HG03108 (cell line): ENCODE data around the gene PDLIM4.

Experiments used
- ATAC-seq: cut with Tn5 transposase; IDR thresholded peaks from one replicate; pipeline ENCODE4 v1.9.1; 2021; ENCODE audit warnings: moderate library complexity; ENCODE audit not compliant: unreplicated experiment

The PDLIM4 gene

DNA sequence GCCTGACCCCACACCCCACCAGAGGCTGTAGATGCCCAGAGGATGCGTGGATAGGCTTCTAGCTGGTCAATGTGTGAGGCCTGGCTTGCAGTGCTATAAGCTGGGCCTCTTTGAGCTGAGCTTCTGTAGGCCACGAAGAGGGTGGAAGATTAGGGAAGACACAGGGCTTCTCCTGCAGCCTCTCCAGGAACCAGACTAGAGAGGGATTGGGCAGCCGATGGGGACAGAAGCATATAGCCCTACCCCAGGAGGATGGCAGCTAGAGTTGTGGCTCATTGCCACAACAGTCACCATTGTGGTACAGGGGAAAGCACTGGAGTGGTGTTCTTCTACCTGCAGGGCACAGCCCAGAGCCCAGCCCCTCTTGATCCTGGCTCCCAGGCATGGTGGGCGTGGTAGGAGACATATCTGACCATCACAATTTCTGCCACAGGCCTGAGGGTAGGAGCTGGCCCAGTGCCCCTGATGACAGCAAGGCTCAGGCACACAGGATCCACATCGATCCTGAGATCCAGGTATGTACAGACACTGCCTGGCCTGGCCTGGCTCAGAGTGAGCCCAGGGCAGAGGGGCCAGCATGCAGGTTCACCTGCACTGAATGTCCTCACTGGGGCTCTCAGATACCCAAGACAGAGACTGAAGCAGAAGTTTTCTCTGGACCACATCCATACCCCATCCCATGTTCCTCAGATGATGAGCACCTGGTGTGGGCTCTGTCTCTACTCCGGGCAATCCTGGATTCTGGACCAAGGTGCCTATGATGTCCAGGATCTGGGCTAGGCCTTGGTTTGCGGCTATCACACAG lies 8.7 kb downstream of the PDLIM4 start:
- no peak for ATAC-seq

DNA sequence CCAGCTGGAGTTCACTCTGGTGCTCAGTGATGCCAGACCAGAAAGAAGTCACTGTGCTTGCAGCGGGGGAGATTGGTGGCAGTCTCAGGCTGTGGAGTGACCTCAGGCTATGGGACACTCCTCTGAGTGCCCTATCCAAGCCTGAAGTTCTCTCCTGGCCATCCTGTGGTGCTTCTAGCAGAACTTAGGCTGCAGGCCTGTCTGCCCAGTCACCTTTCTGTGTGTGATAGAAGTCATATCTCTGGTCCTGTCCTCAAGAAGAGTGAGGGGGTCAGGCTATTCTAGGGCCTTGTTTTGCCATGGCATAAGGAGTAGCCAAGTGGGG lies 9.3 kb downstream of the PDLIM4 start:
- ATAC-seq: no peak

GRCh38 chr5:132267166-132267739 lies 9.8 kb downstream of the PDLIM4 start:
- ATAC-seq: no peak

- ATAC-seq: no peak
These were observed 10.7 kb downstream of the PDLIM4 start for GRCh38 chr5:132267931-132268768.

DNA sequence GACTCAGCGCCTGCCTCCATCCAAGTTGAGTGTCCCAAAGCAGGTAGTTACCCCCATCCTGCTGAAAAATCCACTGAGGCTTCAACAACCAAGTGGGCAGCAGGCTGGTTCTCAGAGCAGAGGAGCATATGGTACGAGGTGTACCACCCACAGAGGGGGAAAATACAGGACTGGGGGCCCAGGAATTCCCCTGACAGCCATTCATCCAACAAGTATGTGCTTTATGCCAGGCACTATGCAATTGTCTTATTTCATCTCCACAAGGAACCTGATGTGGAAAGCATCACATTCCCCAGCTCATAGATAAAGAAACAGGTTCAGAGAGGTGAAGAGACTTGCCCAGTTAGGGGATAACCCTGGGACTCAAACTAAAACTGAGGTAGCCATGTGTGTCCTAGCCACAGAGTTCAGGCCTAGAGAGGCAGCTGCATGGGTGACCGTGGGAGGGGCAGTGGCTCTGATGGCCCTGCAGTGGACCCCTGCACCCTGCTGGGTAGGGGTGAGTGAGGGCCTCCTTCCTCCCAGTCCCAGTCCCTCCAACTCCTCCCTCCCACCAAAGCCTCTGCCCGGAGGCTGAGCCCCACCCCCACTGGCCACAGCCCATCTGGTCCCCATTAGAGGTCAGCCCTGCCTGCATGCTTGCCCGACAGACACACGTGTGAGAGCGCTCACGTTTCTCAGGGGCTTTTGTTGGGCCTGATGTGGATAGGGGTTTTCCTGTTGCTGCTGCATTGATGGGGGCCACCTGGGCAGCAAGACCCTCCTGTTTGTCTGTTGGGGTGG lies 11.5 kb downstream of the PDLIM4 start:
- peak; percentile 77 for ATAC-seq

GRCh38 chr5:132269635-132270334 lies 12.3 kb downstream of the PDLIM4 start:
- ATAC-seq: no peak

DNA sequence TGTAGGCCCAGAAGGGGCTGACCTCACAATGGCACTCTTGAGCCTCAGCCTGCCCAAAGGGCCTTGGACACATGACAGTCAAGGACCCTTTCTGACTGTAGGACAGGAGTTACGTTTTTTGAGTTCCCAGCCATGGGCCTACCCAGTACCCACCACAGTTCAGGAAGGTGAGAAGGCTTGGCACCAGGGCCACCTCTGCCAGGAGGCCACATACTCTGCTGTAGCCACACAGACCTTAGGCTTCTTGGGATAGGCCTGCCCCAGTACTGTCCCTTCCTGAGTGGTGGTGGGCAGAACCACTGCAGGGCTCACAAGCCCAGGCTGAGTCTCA lies 12.8 kb downstream of the PDLIM4 start:
- ATAC-seq: no peak

DNA sequence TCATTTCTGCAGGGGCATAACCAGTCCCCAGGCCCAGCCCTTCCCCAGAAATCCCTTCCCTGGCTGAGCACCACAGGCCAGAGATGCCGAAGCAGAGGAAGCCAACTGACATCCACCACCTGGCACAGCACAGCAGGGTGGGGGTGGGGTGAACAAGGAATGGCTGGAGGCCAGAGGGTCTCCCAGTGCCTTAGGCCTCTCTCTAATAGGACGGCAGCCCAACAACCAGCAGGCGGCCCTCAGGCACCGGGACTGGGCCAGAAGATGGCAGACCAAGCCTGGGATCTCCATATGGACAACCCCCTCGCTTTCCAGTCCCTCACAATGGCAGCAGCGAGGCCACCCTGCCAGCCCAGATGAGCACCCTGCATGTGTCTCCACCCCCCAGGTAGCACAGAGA lies 13.2 kb downstream of the PDLIM4 start:
- ATAC-seq: no peak

GRCh38 chr5:132271251-132272246 lies 14.1 kb downstream of the PDLIM4 start:
- ATAC-seq: no peak

GRCh38 chr5:132272311-132273210 lies 15.1 kb downstream of the PDLIM4 start:
- ATAC-seq: no peak

- no peak for ATAC-seq
These were observed 16.1 kb downstream of the PDLIM4 start for GRCh38 chr5:132273631-132274030.

DNA sequence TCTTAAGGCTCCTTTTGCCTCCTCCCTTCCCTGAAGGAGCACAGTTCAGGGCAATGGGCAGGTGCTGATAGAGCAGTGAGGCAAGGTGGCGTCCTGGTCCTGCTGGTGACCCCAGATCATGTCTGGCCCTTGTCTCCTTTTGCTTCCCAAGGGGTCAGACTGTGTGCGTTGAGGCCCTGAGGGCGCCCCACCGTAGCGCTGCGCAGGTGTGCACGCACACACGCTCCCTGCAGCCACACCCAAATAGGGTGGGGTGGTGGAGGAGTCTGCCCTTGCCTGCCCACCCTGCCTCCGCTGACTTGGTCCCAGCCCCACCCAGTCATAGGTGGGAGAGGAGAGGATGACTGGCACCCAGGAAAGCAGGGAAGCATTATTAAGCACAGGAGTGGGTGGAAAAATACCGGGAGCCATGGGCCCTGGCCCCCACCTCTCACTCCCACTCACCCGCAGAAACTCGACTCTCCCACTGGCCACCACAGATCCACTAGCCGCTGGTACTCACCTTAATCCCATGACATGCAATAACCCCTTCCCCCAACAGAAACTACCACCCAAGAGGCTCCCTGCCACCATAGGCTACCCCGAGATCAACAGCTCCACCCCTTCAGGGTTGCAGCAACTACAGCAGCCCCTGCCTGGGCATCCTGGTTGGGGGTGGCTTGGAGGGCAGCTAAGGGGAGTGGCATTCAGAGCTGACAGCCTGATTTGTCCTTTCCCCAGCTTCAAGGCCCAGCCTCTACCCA lies 16.7 kb downstream of the PDLIM4 start:
- ATAC-seq: no peak

DNA sequence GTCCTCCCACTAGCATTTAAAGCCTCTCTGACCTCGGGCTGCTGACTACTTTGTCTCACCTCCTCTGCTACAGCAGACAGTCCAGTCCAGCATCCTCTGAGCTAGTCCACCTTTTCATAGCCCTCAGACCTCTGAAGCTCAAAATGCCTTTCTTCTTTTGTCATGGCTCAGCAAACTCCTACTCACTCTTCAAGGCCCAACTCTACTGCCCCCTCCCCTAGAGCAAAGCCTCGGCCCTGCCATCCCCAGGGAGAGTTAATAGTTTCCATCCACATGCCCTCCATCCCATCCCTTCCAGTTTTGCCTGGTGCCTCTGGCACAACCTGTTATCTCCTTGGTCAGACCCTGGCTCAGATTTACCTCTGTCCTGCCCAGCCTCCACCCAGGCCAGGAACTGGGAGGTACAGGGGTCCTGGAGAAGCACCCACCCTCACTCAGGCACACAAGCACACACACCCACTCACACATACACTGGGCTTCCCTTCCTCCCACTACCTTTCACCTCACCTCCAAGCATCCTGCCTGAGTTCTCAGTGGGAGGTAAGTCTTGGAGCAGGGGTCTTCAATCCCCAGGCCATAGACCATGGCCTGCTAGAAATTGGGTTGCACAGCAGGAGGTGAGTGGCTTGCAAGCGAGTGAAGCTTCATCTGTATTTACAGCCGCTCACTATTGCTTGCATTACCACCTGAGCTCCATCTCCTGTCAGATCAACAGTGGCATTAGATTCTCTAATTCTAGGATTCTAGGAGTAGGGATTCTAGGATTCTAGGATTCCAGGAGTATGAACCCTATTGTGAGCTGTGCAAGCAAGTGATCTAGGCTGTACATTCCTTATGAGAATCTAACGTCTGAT lies 18.1 kb downstream of the PDLIM4 start:
- no peak for ATAC-seq

DNA sequence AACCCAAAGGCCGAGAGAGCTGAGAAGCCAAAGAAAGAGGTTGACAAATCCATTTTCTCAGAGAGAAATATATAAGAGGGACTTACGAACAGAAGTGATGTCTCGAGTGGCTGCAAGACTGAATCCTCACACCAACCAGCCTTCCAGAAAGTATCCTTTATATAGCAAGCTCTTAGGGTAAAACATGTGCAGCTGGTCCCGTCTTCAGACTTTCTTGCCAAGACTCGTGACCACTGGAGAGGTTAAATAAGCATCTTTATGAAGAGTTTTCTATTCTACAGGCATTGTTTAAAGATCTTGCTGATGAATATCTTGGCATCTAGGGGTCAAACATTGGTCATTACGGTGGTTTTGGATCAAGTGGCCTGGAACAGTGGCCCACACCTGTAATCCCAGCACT lies 19.8 kb downstream of the PDLIM4 start:
- no peak for ATAC-seq

- no peak for ATAC-seq
These were observed 20.7 kb downstream of the PDLIM4 start for GRCh38 chr5:132277971-132278853.

GRCh38 chr5:132279801-132280200 lies 22.3 kb downstream of the PDLIM4 start:
- no peak for ATAC-seq
